ENCODE results near the gene FARP1.

DNA sequence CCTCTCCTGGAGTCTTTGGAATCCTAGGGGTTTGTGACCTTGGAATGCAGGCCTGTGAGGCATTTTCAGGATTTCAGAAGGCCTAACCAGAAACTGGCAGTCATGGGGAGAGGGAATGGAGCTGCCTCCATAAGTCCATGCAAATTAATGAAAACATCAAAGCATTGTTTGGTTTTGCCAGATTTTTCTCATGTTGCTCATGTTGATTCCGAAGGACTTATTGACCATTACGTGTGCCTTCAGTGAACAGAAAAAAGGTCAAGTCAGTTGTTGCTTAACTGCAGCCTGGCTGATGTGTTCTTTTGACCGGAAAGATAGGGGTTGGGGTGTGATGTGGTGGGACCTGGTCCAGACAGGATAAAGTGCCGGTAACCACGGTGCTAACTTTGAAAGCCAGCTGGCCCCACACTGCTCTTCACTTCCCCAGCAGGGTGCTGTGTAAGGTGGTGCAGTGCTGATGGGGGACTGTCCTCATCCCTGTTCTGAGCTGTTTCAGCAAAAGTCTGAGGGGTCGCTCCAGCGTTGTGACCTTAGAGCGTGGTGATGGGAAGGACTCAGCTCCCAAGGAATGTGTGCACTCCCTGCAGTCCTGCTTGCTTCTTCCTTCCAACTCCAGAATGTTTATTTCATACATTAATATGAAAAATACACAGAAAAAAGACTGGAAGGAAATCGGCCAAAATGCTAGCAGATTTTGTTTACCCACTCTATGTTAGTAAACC, 30.7 kb downstream of the FARP1 start:
- TF ChIP-seq, protein P1, sequence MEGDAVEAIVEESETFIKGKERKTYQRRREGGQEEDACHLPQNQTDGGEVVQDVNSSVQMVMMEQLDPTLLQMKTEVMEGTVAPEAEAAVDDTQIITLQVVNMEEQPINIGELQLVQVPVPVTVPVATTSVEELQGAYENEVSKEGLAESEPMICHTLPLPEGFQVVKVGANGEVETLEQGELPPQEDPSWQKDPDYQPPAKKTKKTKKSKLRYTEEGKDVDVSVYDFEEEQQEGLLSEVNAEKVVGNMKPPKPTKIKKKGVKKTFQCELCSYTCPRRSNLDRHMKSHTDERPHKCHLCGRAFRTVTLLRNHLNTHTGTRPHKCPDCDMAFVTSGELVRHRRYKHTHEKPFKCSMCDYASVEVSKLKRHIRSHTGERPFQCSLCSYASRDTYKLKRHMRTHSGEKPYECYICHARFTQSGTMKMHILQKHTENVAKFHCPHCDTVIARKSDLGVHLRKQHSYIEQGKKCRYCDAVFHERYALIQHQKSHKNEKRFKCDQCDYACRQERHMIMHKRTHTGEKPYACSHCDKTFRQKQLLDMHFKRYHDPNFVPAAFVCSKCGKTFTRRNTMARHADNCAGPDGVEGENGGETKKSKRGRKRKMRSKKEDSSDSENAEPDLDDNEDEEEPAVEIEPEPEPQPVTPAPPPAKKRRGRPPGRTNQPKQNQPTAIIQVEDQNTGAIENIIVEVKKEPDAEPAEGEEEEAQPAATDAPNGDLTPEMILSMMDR (conservative IDR thresholded peaks at IDR 0.05) = no peak
- no peak for TF ChIP-seq ZFX (IDR thresholded peaks at IDR 0.05)

Measured in C4-2B (cell line).